Cardiac septum (tissue), 1 donor: ENCODE data around the gene MAML3. TPM values are rescaled to one million over a fixed set of nuclear protein-coding genes. Genes with fewer than 3 reads are reported as not detected.
A peak's percentile ranks its signal among the peaks of the same experiment; 100 is the strongest.

Experiments
- DNase-seq: peaks from one replicate; pipeline ENCODE4 v3.0.0-alpha.2; 2020; ENCODE audit warnings: low spot score
- intact Hi-C: fragments of 100-400 bp; cut with DNase I; formaldehyde crosslinking; loops from one replicate; pipeline ENCODE4 v1.14.0; 2022
- total RNA-seq: library from RNA; stranded (reverse); fragmentation: NEBNext Ultra II Directional; extraction: Animal tissue kit (Norgen Biotek cat#: 25700); gene quantifications from one replicate; pipeline ENCODE4 v1.2.1, GENCODE V29; 2021
- donor health status: DM: no; HTN: no; CAD: no.

Gene MAML3
- total RNA-seq, 1 donor from 2014 or later: 4.1 TPM

DNA sequence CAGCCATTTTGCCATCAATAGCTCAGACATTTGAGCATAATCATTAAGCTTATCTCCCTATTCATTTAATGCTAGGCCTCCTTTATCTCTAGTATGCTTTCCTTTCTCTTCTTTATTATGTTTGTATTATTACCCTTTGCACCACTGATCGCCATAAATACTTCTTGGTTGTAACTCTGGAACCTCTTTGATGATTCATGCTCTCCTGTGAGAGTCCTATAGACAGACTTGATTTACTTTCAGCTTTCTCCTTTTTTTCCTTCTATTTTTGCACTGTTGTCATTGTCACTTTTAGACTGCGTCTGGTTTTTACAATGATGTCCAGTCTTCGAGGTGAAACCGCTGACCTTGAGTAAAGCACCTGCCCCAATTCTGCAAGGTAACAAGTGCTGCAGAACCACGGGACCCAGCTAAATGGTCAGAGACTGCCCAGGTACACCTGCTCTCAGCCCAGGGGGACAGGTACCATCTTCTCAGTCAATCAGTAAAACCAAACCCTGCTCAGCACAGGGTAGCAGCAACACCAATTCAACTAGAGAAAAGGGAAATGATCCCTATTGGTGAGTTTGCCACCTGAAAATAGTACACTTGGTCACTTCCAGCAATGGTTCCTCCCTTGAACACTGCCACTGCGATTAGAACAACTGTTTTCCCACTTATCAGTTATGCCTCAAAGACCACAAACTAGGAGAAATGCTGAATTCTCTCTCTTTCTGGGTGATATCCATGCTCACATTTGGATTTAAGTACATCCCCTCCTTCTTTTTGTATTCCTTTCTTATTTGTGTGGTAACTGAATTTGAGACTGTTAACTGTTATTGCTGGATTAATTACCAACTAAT lies 125.1 kb downstream of the MAML3 start:
- intact Hi-C loops: no loop called here
- no peak for DNase-seq

DNA sequence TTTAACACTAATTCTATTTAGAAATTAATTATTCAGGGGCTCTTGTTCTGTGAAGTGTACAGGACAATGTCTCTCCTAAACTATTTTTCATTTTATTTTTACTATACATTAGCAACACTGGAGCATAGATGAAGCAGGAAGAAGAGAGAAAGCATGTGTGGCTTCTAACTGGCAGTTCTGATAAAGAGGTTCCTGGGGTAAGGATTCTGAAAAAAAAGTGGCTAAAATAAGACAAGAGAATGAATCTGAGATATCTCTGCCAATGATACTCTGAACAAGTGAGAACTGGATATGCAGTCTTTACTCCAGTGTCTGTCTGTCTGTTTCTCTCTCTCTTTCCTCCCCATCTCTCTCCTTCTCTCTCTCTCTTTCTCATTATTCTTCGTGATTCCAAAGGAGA lies 125.9 kb downstream of the MAML3 start:
- intact Hi-C loops: no loop called here
- DNase-seq: no peak

DNA sequence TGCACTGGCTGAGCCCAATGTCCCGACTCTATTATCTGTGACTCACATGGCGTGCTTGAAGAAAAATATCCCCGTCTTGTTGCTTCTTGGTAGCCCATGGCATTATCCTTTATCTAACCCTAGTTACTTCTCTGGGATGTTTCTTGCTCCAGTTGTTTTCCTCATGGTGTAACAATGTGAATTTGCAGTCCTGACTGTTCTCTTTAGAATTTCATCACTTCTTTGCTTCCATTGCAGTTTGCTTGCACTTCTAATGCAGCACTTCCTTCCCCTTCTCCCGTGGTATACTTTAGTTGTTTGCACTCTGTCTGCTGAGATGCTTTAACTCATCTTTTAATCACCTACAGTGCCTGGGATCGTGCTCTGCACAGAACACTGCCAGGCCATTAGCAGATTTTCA lies 126.9 kb downstream of the MAML3 start:
- no peak for DNase-seq
- intact Hi-C loops: no loop called here

DNA sequence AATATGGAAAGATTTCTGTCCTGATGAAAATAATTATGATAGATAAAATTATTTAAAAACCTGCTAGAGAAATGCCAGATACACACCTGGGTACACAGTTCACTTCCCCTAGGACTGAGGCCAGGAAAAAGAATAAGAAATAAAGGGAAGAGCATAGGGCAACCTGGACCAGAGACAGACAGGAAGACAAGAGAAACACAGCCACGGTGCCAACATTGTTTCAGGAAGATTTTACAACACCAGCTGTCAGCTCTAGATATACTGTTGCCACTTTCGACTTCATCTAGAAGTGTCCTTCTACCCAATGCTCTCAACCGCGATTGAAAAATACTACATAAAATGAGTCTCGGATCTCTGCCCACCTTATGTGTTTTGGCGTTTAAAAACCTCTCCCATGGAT lies 128.5 kb downstream of the MAML3 start:
- DNase-seq: no peak
- intact Hi-C loops: no loop called here

DNA sequence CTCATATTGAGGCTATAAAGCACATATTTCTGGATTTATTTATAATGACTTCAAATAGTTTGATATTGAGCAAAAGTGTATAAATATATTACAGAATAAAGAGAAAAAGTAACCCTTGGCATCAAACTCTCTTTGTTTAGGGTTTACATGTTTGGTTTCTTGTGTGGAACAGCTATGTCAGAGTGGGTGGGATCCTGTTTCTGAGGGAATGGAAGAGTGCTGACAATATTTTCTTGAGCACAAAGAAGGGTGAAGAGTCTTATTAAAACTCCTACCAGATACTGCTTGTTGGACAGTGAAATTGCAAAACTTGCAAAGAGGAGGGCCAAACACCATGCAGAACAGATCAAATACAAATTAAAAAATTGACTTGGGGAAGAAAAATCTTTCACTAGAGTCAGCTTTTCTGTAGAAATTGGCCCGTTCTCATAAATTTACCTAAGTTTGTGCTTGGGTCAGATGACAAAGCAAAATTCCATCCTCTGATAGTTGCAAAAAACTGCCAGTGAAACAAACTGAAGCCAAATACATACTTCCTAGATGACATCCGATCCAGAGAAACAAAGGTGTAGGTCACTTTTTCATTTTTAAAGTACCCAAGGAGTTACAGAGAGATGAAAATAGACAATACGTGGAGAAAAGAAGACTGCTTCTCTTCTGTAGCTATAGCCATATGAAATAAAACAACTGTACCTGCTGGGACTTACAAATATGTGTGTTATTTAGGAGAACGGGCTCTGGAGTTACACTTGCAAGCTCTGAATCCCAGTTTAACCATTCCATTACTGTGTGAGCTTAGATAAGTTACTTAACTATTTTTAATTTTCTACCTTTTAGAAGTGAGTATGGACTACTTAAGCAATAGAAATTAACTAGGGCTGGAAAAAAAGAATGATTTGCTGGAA lies 133.3 kb downstream of the MAML3 start:
- intact Hi-C loops: no loop called here
- DNase-seq: no peak

DNA sequence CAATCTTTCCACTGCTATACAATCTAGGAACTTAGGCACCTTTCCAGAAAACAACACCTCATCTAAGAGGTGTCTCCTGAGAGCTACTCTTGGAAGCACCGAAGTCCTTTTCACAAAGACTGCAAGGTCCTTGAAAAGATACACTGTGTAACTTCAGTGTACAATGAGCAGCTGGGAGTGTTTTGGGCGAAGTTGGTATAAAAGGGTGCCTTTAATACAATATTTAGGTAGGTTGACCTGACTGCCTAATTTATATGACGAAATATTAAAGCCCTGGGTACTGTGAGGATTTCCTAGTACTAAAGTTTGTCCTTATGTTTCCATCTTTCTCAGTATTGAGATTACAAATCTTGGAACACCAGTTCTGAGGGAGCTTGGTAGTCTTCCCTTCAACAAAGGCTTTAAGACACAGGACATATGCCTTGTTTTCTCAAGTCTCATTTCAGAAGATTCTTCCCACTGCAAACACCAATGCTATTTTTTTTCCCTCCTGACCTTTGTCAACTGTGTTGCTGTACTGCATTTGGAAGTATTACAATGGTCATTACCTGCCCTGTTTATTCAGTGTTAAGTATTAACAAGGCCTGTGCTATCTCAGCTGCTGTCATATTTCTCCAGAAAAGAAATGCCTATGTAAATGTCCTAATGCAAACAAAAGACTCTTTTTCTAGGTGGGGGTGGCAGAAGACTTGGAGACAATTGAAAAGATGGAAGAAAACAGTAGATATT lies 134.2 kb downstream of the MAML3 start:
- intact Hi-C loops: no loop called here
- no peak for DNase-seq

DNA sequence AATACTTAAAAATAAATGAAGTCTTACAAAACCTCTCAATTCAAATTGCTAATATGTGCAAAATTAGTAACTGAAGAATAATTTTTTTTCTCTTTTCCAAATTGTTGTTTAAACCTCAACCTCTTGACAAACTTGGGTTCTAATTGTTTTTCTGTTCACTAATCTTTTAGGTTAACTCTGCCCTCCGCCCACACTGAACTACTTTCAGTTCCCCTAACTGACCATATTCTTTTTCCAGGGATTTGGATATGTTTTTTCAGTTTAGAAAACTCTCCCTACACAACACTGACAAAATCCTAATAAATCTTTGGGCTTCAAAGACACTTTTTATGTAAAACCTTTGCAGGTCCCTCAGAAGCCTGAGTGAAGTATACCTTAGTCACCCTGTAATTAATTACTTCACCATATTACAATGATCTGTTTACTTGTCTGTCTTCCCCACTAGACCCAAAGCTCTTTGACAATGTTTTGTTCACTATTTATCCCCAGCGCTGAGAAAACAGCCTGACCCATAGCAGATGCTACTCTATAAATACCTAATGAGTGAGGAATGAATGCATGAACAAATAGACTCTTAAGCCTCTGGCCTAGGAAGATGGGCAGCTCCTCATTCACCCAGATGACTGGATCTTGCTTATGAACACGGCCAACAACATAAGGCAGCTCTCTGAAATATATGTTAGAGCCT lies 134.9 kb downstream of the MAML3 start:
- intact Hi-C loops: no loop called here
- no peak for DNase-seq

DNA sequence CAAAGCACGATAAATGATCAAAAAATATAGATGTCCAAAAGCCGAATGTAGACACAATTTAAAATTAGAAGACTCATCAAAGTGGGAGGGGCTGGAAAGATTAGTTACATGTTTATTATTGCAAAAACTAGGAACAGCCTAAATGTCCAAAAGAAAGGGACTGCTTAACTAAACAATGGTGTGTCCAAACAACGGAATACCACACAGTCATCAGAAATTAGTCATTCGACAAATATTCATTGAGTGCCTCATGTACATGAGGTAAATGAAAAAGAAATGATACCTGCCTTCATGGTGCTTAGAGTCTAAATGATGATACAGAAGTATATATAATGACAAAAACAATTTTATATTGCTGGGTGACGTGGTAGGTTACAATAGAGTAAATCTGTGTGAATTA lies 139.7 kb downstream of the MAML3 start:
- no peak for DNase-seq
- intact Hi-C loops: loop anchor here (5.0 kb wide), 1 partner anchor 138 kb away; the partner anchor contains the start of gene MAML3

DNA sequence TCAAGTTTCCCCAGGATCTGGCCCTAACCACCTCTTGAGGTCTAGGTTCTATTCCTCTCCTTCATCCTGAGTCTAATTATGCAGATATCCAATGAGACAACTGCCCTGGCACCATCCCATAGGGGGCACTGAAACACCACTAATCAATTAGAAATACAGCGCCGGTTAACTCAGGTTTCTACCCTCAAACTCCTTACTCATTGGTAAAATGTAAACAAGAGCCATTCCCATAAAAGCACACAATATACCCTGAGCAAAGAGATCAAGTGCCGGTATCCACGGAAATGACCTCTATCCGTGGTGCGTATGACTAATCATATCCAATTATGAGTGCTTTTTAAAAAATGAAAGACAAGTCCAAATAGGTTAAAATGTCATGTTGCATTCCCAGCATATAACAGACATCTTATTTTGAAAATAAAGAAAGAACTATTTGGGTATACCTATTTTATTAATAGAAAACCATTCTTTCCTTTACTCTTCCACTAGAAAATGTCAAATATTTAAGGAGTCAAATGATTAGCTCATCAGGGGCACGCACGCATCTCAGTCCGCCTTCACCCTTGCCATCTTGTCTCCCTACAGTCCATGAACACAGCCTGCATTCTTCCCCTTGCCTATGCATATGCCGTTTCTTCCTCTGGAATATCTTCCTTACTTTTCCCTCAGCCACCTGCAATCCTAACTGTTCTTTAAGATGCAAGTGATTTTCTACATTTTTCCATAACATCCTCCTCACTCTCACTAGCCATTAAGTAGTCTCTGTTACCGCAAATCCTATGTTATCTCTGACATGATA lies 141.1 kb downstream of the MAML3 start:
- DNase-seq: peak; percentile 78
- intact Hi-C loops: loop anchor here (2.0 to 5.0 kb wide), 3 partner anchors 139 to 312 kb away; partner anchors contain the start of gene MAML3

DNA sequence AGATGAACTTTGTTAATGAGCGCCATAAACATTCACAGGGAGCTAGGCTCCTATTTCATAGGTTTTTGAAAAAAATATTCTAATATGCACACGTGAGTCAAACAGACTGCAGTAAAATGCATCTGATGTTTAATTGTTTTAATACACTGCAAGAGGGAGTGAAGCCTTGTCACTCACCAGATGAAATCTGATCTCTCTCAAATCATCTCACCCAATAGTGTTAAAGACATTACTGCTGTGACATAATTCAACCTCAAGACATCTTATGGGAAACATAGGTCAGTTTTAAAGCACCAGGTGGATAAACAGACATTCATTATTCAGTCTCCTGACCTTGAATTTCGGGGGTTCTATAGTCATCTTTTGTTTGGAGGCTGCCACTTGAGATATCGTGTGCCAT lies 148.3 kb downstream of the MAML3 start:
- intact Hi-C loops: loop anchor here (5.0 kb wide), 1 partner anchor 268 kb away; no protein-coding TSS in a partner anchor
- DNase-seq: no peak

DNA sequence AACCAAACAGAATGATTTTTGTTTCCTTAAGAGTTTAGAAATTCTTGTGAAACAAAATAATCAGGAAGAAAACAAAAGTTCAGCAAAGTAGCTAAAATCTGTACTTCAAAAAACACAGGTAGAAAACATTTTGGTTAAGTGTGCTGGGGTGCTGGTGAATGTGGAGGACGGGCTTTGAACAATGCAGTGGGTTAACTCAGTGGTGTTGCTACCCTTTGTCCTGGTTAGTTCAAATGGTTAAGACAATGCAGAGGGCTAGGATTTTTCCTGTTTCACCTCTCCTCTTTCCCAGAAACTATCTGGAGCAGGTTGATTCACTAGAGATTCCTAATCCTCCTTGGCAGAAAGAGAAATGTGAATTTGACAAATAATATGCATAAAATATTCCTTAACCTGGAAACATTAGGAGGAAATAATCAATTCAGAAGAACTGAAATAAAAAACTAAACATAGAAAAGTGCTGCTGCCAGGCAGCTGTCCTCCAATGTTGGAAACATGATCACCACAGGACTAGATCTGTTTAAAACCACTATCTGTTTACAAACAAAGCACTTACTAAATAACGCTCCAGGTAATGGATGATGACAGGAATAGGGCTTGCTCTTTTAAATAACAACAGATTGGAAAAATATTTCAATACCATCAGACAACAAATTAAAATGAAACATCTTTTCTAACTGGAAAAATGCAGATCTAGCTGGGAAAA lies 148.9 kb downstream of the MAML3 start:
- DNase-seq: no peak
- intact Hi-C loops: loop anchor here (5.0 kb wide), 2 partner anchors 118 to 268 kb away; no protein-coding TSS in a partner anchor

DNA sequence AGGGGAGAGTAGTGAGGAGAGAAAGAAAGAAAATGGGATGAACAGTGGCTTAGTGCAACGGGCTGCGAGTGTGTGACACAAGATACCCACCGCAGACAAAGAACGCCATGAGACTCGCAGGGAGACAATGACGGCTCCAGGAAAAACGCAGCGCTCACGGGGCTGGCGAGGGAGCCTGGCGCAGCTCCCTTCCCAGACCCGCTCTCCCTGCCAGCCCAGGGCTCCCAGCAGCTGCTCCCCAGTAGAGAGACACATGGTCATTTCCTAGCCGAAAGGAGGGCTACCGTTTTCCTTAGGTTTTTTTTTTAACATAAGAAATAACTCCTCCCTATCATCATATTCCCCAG lies 149.5 kb downstream of the MAML3 start:
- DNase-seq: peak; percentile 82
- intact Hi-C loops: loop anchor here (5.0 kb wide), 1 partner anchor 117 kb away; no protein-coding TSS in a partner anchor

DNA sequence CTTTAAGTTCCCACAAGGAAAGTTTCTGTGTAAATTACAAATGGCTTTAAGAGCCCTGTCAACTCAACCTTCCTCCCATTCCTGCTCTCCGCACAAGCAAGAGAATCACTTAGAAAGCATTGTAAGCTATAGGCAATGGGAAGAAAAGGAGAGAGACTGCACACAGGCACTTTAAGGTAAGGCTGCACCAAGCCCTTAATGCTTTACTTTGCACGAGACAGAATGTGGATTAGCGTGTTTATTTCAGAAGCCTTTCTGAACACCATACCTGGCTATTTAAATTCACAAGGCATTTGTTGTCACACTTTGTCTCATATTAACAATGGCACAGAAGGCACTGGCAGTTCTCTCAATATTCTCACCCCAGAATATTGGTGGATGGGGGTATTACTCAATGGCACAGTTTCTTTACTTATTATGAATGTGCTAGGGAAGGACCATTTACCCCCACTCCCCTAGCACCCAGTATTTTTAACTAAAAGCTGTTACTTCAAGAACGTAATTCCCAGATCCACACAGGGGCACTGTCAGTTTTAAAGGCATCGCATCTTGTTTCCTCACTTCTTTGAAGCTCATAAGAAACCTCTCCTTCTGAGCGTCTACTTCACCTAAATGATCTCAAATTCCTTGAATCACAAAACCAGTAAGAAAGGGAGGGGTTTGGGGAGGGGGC lies 150.0 kb downstream of the MAML3 start:
- intact Hi-C loops: loop anchor here (5.0 kb wide), 1 partner anchor 117 kb away; no protein-coding TSS in a partner anchor
- no peak for DNase-seq

DNA sequence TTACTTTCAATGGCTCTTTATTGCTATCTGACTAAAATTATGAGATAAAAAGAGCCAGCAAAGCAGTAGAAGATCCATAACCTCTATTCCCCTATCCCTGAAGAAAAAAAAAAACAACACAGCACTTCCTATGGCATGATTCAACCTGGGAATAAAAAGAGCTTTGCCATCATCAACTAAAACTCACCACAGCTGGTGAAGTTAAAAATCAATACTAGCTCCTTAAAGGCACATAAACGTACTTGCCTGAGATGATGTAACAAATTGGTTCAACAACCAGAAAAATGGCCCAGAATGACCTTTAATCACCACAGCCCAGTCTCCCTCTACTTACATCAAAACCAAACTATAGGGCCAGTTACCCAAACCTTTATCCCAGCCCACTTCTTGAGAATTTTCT lies 153.8 kb downstream of the MAML3 start:
- no peak for DNase-seq
- intact Hi-C loops: loop anchor here (5.0 kb wide), 1 partner anchor 113 kb away; no protein-coding TSS in a partner anchor

DNA sequence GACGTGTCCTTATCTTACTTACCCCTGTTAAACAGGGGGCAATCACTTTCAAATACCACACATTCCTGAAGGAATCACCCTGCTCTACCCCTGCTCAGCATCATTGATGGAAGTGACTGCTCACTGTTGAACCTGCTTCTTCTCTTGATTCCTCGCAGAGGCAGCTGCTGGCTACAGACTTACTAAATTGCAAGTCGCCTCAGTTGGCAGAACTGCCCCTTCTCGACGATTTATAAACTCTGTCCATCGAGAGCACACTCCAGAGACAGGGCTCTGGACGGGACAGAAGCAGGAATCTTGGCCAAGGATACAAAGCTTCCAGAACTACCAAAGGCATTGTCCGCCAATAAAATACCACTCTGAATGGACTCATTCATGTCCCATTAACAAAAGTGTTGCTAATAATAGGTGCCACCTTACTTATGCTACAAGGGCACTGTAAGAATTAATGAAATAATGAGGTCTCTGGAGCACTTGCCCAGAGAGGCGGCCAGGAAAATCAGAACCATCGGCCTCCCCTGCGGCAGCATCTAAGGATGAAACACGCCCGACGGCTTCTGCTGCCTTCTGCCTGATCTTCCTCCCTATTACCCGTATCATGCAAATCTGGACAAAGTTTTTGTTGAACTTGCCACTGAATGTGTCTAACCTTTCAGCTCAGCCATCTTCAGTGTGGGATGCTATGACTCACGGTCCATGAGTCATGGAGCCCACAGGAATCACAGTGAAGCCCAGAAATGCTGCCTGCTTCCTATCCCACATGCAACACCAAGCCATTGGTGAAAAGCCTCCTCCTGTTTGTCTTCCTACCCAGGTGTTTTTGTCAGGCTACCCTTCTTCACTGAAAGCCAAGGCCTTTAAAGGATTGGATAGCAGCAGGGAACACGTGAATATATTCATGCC lies 164.9 kb downstream of the MAML3 start:
- no peak for DNase-seq
- intact Hi-C loops: loop anchor here (5.0 kb wide), 2 partner anchors 67 to 177 kb away; no protein-coding TSS in a partner anchor

DNA sequence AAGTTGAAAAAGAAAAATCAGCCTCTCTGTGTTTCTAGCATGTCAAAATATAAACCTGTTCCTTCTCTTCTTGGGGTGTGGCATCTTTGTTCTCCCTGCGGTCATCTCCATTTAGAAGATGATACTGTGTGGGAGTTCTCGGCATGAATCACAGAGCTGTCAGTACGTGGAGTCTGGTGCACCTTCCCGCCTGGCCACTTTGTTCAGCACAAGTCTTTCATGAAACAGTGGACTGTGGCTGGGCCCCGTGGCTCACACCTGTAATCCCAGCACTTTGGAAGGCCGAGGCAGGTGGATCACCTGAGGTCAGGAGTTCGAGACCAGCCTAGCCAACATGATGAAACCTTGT lies 166.5 kb downstream of the MAML3 start:
- intact Hi-C loops: loop anchor here (5.0 kb wide), 2 partner anchors 65 to 175 kb away; no protein-coding TSS in a partner anchor
- no peak for DNase-seq
